H1 (cell line): ENCODE data around the gene SGCD. TPM values are rescaled to one million over a fixed set of nuclear protein-coding genes. Genes with fewer than 3 reads are reported as not detected.

Experiments
- CBX8 ChIP-seq: fragments of 300-800, 300-1000 bp; sonication (generic); IDR thresholded peaks from 2 replicates; pipeline ENCODE4 v1.7.1; 2016; ENCODE audit warnings: low read depth, low read length, borderline replicate concordance
- EZH2 ChIP-seq: fragments of 200-600 bp; sonication (generic); IDR thresholded peaks from 2 replicates; pipeline ENCODE4 v1.7.1; 2012; ENCODE audit warnings: low read depth, mild to moderate bottlenecking, moderate library complexity, low read length, inconsistent platforms; ENCODE audit not compliant: severe bottlenecking
- RAD21 ChIP-seq, 2 experiments: IDR thresholded peaks in 1 of 2; conservative IDR thresholded peaks in 1 of 2; 2 replicates each; pipeline ENCODE4 v1.6.1; 2011; ENCODE audit warnings: low read depth in 2 of 2, low read length in 2 of 2, improper control_type of control experiment in 1 of 2, inconsistent platforms in 1 of 2, mild to moderate bottlenecking in 1 of 2, moderate library complexity in 1 of 2
- polyA plus RNA-seq, 7 experiments: library from polyadenylated mRNA; depleted of rRNA in 3 of 7; stranded (reverse) in 5 of 7; unstranded in 2 of 7; fragments of >200 nt in 5 of 7; fragments of 200-250 nt in 2 of 7; gene quantifications; 1 replicate in 5 of 7; 2 replicates in 1 of 7; 4 replicates in 1 of 7; pipeline versions ENCODE4 v1.2.1 to v1.2.3, GENCODE V29; 2011 to 2013; ENCODE audit warnings: missing spikeins in 2 of 7, mixed read lengths in 2 of 7
- total RNA-seq: library from RNA; stranded (reverse); fragmentation: NEBNext Ultra II Directional; extraction: Animal tissue kit (Norgen Biotek cat#: 25700); gene quantifications from 2 replicates; pipeline ENCODE4 v1.2.1, GENCODE V29; 2021
- TF ChIP-seq, protein P1 (sequence below): IDR thresholded peaks from 2 replicates; pipeline ENCODE4 v1.6.1; 2011; ENCODE audit warnings: low read depth, mild to moderate bottlenecking, low read length; ENCODE audit not compliant: insufficient read depth

Gene SGCD
- total and polyA plus RNA-seq, 2 of the 8 experiments (the other 6 are each of a cell fraction or from before 2014, with no cell fraction given): 0.04 to 0.08 TPM

DNA sequence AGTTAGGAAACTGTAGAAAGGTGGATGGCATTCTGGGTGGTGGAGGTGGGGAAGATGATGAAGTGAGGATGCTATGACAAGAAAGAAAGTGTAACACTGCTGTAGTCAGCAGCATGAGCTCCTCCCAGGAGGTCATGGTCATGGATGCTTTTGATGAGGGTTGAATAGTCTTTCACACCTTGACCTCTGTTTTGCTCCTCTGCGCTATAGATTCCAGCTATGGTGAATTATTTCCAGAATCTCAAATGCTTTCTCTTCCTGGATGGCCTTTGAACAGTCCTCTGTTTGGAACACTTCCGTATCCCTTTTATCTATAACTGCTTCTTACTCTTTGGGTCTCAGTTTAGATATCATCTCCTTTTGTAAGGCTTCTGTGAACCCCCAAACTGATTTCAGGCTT lies 357.3 kb downstream of the SGCD start (continued):
- TF ChIP-seq, protein P1, sequence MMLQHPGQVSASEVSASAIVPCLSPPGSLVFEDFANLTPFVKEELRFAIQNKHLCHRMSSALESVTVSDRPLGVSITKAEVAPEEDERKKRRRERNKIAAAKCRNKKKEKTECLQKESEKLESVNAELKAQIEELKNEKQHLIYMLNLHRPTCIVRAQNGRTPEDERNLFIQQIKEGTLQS: no peak
- TF ChIP-seq EZH2: no peak
- no peak for TF ChIP-seq RAD21 (IDR thresholded peaks at IDR 0.05 in 1 of 2, conservative IDR thresholded peaks at IDR 0.05 in 1 of 2; ENCODE audit: low read depth in 2 of 2, low read length in 2 of 2)
- no peak for TF ChIP-seq CBX8
- TF ChIP-seq, all 59 proteins: peak for 0
